Measurements from ENCODE around the gene LY86.

LY86 gene

GRCh38 chr6:6588064-6588923, at the start of gene LY86:
Gene LY86, plus strand, starts transcription at chr6:6588720. Its CDS starts 15 bp downstream, at chr6:6588735.
- Mint-ChIP-seq H3K4me3 (no peak within 1 kb of the TSS), H3K9me3 (peaks cover 10% of the 10 kb centered on the region), H3K27ac (peak within 1 kb of the TSS; percentile 85), H3K36me3 (ENCODE audit: low read depth) (no peaks in the 10 kb centered on the region), H3K4me1 (peaks cover 30% of the 10 kb centered on the region), H3K27me3 (ENCODE audit: low read depth, poor library complexity) (peaks cover 7% of the 10 kb centered on the region)
- TF ChIP-seq CTCF (IDR thresholded peaks at IDR 0.05): no peak
- DNase-seq: no peak

GRCh38 chr6:6539036-6539435, 49.5 kb upstream of the LY86 start:
- H3K27me3 Mint-ChIP-seq (ENCODE audit: low read depth, poor library complexity): peaks cover 14% of the 10 kb centered on the region
- TF ChIP-seq CTCF (IDR thresholded peaks at IDR 0.05): no peak
- H3K4me3 Mint-ChIP-seq: no peak overlapping the region
- peaks cover 15% of the 10 kb centered on the region for H3K4me1 Mint-ChIP-seq
- no peaks in the 10 kb centered on the region for H3K36me3 Mint-ChIP-seq (ENCODE audit: low read depth)
- no peak overlapping the region for H3K27ac Mint-ChIP-seq
- no peak for DNase-seq
- no peaks in the 10 kb centered on the region for H3K9me3 Mint-ChIP-seq

GRCh38 chr6:6542357-6542756, 46.2 kb upstream of the LY86 start:
- Mint-ChIP-seq H3K27me3 (ENCODE audit: low read depth, poor library complexity) (peaks cover 44% of the 10 kb centered on the region), H3K27ac (no peak overlapping the region), H3K9me3 (no peaks in the 10 kb centered on the region), H3K4me1 (peaks cover 19% of the 10 kb centered on the region), H3K4me3 (no peak overlapping the region), H3K36me3 (ENCODE audit: low read depth) (no peaks in the 10 kb centered on the region)
- no peak for DNase-seq
- TF ChIP-seq CTCF (IDR thresholded peaks at IDR 0.05): no peak

GRCh38 chr6:6543181-6543879, 45.2 kb upstream of the LY86 start:
- Mint-ChIP-seq H3K9me3 (no peaks in the 10 kb centered on the region), H3K4me3 (no peak overlapping the region), H3K4me1 (peaks cover 18% of the 10 kb centered on the region), H3K36me3 (ENCODE audit: low read depth) (no peaks in the 10 kb centered on the region), H3K27me3 (ENCODE audit: low read depth, poor library complexity) (peaks cover 47% of the 10 kb centered on the region), H3K27ac (no peak overlapping the region)
- DNase-seq: no peak
- no peak for TF ChIP-seq CTCF (IDR thresholded peaks at IDR 0.05)

- DNase-seq: no peak
- H3K4me3 Mint-ChIP-seq: peak overlapping the region; percentile 68
- TF ChIP-seq CTCF (IDR thresholded peaks at IDR 0.05): no peak
- no peaks in the 10 kb centered on the region for H3K36me3 Mint-ChIP-seq (ENCODE audit: low read depth)
- H3K9me3 Mint-ChIP-seq: no peaks in the 10 kb centered on the region
- H3K27ac Mint-ChIP-seq: no peak overlapping the region
- peaks cover 51% of the 10 kb centered on the region for H3K27me3 Mint-ChIP-seq (ENCODE audit: low read depth, poor library complexity)
- peaks cover 9% of the 10 kb centered on the region for H3K4me1 Mint-ChIP-seq
These were observed 42.8 kb upstream of the LY86 start for GRCh38 chr6:6545616-6546317.
